HG03103 (cell line): Measurements from ENCODE around the gene VGLL4.

Source experiments
- ATAC-seq: cut with Tn5 transposase; IDR thresholded peaks from one replicate; pipeline ENCODE4 v1.9.1; 2021; ENCODE audit warnings: low read depth; ENCODE audit not compliant: unreplicated experiment

VGLL4 gene

DNA sequence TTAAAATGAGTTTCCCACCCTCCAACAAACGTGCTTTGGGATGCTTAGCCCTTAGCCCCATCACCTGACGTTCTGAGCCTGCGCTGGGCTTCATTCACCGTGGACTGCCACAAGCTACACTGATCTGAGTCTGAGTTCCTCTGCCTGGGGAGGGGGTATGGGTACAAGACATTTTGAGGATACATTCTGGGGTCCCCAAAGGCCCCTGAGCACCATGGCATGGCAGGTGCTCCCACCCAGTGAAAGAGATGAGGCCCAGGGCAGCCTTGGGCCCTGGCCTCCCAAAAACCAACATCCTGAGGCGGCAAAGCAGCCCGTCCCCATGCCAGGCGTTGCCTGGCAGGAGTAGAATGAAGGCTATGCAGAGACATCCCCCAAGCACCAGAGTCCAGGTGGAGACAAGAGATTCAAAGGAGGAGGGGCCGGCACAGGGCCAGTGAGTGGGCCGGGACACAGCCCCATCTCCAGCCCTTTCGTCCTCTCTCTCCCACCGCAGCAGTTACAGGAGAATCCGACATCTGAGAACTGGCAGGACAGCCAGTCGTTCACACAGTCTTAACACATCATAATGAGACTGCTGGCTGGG lies 74.5 kb downstream of the VGLL4 start:
- ATAC-seq: no peak

DNA sequence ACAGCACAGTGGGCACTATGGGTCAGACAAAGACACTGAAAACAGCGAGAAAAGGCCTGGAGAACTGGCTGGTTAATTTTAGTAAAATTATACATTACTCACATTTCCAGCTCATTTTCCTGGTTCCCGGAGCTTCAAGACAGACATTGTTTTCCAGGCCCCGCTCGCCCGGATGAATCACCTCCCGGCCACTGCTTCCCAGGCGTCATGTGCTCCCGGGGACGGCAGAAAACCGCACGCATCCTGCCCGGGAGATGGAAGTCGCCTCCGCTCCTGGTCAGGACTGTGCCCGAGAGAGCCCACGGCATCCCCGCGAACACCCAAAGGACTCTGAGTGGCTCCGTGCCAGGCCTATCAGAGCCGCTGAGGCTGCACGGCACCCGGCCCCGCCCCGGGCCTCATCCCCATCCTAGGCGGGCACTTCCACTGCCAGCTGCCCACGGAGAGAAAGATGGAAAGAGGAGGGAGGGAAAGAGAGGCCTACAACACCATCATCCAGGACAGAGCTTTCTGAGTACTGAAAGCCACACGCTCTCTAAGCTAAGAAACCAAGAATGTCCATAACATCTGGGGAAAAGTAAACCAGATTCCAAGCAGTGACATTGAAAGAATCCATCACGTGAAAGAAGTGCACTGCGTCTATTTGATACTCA lies 75.1 kb downstream of the VGLL4 start:
- ATAC-seq: no peak

DNA sequence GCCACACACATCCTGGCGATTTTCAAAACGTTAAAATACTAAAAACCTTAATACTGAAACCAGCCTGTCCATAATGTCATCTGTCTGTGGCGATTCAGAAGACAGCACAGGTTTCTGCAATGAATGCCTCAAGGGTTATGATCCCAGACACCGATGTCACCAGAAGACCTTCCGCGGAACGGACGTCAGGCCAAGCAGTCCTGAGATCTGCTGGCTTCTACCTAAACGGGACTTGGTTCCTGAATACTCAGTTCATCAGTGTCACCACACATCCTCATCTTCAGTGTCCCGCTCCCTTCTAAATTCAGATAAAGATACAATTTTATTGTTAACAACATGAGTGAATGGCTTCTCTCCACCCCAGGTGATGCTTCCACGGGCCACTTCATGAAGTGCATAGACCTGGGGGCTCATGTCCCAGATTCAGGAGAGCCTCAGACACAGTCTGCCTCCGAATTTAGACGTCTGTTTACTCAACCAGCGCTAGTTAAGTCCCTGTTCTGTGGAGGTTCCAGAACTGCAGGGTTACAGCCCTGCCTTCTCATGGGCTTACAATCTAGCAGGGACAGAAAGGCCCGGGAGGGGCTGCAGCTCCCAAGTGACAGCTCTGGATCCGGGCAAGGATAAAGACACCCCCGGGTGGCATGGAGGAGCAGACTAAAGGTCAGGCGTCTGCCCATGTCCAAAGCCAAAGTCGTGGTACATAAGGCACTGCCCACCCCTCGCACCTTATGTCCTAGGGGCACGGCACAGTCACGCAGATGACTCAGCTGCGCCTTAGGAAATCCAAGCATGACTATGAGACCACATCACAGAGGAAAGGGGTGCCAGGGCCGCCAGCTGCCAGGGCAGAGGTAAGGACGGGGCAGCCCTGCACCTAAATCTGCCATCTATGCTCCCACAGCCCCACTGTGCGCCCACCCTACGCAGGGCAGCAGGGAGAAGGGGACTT lies 75.9 kb downstream of the VGLL4 start:
- ATAC-seq: no peak

DNA sequence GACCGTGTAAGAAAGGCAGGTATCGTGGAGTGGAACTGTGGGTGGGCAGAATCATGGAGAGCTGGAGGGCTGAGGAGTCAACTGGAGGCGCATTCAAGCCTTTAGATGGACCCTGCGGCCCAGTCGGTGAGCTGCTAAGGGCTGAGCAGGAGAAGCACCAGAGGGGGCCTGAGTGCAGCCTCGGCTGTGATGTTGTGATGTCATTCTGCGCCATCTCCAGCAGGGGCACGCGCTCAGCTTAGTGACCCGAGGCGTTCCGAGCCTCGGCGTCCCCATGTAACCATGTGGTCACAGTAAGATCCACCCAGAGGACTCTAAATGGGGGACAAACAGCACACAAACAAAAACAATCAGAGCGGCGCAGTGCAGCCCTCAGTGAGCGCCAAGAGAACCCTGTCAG lies 76.8 kb downstream of the VGLL4 start:
- ATAC-seq: no peak

DNA sequence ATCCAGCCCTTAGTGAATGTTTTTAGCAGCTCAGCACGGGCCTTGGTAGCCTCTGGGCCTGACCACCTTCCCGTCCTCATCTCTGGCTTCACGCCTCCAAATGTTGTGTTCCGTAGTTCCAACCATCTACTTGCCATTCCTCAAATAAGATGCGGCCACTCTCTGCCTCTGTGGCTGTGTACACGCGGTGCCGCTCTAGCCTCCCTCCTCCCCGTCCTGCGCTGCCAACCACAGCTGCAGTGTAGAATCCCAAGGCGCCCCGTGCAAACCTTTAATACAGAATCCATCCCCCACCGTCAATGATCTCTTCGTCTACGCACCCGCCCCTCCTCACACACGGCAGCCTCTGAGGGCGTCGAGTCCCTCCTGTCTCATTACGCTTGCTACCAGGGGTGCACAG lies 77.2 kb downstream of the VGLL4 start:
- ATAC-seq: no peak

DNA sequence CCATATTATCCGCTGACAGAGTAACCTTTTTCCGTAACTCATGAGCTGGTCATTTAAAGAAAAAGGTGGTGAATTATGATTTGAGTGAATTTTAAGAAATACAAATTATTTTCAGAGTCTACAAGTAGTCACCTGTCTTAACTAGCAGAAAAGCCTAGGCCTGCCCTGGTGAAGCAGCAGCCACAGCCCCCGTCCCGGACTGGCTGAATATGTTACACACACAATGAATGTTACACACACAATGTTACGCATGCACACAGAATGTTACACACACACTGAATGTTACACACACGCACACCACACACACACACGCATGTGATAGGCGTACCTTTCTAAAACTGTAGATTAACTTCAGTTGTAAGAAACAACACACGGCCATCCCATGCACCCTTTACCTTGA lies 77.8 kb downstream of the VGLL4 start:
- ATAC-seq: no peak

DNA sequence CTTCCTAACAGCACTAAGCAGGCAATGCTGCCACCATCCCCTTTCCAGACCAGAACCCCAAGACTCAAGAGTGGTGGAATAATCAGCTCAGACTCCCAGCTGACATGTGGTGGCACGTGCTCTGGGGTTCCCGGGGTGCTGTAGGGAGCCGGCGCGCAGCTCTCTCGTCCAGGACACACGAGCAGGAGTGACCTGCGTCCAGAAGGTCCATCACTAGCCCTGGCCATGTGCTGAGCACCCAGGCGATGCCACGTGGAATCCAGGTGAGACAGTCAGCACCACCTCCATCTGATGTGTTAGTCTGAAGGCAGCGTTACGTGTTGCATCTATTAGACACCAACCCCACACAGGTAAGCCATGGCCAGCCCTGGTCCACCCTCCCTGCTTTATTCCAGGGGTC lies 78.2 kb downstream of the VGLL4 start:
- no peak for ATAC-seq

DNA sequence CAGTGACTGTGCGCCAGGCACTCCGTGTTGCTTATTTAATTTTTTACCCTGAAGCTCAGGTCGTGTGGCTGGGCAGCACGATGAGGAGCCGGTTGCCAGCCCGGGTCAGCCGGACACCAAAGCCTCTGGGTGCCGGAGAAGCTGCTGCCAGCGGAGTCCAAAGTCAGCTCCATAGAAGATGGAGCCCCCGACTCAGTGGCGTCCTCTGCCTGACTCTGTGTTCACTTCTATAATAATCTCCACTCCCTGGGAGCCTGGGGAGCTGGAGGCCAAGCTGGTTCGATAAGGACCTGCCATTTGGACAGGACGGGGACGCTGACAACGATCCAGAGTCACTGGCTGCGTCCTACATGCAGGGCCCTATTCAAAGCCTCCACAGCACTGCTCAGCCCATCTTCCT lies 78.6 kb downstream of the VGLL4 start:
- ATAC-seq: no peak

DNA sequence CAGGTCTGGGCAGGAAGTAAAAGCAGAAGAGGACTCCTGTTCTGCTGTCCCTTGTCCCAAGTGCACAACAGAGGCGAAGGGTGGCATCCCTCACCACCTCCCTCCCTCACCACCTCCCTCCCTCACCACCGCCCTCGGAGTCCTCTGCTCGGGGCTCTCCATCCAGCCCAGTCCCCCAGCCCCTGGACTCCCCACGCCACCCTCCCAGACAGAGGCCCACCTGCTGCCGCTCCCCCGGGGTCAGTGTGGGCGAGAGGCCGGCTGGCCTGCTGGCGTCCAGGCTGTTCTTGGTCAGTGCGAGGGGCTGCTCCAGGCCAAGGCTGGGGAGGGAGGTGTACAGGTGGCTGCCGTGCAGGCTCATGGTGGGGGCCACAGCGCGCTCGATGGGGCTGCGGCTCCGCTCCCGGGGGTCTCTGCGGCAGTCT lies 79.1 kb downstream of the VGLL4 start:
- no peak for ATAC-seq

DNA sequence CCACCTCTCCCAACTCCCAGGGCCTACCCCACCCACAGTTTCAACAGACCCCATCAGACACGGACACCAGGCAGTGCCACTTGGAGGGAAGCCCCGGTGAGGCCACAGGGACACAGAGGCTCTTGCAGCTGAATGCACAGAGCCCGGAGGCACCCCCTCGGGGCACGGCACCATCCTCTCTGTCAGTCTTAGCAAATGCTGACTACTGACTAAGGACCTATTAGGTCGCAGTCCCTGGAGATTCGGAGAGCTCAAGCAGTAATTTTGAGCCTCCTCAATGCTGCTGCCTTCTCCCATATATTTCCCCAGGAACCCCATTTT lies 79.9 kb downstream of the VGLL4 start:
- no peak for ATAC-seq

DNA sequence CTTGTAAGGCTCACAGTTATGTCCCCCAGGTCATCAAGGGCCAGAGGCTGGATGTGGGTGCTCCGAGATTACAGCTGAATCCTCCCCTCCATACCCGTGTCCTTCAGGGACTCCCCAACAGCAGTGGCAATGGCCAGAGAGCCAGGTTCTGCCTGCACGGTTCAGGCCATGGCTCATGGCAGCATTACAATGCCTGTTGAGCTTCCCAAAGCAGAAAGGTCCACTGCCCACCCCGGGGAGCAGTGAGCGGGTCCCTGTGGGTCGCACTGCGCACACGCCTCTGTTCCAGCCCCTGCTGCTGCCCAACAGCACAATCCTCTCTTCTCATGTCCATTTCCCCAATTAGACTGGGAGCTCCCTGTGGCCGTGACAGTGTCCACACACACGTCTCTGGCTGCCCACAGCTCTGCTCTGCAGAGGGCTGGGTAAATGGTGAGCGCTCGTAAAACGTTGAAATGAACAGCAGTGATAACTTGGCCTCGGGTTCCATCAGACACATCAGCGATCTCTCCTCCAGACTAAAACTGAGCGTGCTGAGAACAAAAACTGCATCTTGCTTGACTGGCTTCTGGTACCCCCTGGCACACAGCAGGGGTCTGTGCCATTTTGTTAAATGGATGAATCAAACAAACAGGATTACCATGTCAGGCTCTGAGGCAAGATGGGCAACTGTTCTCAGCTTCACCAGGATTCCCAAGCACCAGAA lies 80.4 kb downstream of the VGLL4 start:
- ATAC-seq: no peak

DNA sequence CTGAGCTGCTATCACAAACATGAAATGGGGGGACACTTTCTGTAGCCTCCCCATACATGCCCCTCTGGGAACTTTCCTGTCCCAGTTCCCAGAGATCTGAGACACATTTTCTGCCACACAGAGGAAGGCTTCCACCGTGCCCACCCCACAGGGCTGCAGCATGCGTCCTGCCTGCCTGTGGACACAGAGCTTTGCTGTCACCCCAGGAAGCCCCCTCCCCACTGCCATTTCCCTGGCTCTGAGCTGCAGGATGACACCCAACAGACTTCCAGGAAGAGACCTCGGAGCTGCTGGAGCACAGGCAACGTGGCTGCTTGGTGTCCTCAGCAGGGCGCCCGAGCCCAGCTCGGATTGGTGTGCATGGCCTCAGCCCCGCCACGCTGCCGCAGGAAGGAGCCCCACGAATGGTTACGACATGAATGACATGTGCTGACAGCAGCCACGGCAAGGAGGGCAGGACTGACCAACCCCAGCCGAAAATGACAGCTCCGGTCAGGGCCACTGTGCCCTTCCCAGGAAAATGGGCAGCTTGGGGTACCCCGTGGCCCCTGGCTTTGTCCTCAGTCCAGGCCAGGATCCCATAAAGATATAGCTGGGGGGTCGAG lies 81.3 kb downstream of the VGLL4 start:
- ATAC-seq: no peak

DNA sequence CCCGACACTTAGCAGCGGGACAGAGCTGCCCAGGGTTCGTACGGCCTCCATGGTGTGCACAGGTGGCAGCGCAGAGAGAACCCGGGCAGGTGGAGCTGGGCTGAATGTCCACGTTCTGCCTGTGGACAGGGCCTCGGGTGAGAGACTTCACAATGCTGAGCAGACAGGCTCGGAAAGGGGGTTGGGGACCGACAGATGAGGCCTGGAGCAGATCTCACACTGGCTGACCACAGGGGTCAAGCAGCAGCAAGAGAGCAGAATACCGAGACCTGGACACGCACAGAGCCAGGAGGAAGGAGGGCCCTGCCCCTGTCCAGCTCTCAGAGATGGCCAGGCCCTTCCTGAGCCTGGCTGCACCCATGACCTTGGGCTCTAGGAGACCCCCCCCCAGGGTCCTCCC lies 83.0 kb downstream of the VGLL4 start:
- ATAC-seq: no peak

DNA sequence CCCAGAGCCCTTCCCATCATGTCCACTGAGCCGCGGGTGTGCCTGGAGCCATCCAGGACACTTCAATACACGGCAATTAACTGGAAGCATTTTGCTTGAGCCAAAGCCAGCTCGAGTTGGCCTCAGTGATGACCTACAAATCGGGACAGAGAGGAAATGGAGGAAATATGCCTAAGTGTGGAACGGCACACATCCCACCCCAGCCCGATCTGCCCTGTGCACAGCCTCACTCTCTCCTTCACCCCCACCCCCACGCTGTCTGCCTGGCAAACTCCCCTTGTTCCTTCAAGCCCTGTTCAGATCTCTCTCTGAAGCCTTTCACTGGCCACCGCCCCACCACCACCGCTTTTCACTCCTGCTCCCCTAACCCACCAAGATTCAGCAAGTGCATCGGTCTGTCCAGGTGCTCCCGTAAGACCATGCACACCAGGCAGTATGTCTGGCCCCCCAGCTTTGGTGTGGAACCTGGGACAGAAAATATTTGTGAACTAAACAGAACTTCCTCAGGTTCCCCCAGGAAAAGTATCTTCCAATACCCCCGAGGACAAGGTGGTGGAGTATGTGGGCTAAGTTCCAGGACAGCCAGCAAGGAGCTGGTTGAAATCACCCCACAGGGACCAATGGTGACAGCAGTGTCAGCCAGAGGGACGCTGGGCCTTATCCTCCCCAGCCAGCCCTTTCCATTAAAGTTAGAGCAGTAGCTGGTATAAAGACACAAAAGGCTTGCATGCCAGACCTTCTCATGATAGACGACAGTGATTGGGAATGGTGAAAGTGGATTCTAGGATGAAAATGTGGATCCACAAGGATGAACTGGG lies 83.7 kb downstream of the VGLL4 start:
- ATAC-seq: no peak

DNA sequence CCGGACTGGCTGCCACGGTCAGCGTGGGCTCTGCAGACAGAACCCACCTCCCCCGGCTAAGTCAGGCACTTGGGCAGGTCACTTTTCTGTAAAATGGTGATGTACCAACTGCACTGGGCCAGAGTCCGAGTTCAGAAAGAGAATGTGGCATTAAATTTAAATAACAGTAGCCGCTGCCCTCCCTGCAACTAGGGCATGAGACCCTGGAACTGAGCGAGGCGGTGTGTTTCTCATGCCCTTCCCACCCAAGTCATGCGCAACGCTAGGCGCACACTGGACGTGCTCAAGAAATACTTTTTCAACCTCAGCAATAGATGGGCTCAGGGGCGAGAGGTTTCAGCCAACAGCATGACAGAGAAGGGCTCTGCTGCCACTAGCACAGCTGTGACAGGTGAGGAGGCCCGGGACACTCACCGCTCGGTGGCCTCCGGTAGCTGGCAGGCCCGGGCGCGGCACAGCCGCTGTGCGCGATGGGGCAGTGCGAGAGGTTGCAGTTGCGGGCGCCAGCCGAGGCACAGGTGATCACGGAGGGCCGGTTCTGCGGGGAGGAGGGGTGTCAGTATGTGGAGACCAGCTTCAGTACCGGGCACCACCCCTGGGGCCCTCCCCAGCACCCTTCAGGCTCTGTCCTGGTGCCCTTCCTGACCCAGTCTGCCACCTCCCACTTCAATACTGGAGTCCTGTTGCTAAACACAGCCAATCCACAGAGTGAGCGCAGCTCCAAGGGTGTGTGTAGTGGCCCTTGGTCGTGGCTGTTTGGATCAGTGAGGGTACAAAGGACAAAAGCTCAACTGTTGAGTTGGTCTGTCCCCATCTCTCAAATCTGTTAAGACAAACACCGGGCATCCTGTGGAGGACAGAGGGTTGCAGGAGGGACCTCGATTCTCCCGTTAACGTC lies 84.5 kb downstream of the VGLL4 start:
- no peak for ATAC-seq

DNA sequence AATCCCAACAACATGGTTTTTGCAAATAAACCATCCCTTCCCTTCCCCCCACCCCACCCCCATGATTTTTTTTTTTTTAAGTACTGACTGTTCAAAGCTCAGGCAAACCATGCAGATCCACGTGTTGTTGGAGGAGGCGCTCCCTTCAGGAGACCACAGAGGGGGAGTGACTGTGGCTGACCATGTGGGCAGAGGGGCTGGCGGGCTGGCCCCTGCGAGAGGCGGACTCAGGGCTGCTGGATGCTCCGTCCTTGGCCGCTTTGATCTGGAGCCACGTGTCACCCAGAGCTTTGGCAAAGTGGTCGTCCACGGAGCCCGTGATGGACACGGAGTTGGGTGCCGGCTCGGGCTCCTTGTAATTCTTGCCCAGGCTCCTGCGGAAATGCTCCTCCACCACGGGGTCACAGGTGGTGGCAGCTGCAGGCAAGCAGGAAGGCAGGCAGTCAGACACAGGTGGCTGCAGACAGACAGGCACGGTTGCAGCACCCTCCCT lies 85.3 kb downstream of the VGLL4 start:
- ATAC-seq: no peak

DNA sequence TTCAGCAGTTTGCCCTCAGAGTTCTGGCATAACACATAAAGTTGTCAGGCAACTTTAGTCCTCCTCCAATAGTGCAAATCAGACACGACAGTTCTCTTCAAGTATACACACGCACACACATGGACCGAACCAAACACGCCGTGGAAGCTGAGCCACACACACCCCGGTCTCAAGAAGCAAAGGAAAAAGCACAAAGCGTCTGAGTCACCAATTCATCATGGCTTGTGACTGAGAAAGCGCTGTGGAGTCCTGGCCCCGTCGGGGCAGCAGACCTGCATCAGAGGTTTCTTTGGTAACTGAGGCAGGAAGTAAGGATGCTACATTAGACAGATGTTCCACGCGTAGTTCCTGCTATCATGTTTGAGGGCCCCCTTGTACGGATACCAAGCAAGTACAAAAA lies 85.7 kb downstream of the VGLL4 start:
- no peak for ATAC-seq

DNA sequence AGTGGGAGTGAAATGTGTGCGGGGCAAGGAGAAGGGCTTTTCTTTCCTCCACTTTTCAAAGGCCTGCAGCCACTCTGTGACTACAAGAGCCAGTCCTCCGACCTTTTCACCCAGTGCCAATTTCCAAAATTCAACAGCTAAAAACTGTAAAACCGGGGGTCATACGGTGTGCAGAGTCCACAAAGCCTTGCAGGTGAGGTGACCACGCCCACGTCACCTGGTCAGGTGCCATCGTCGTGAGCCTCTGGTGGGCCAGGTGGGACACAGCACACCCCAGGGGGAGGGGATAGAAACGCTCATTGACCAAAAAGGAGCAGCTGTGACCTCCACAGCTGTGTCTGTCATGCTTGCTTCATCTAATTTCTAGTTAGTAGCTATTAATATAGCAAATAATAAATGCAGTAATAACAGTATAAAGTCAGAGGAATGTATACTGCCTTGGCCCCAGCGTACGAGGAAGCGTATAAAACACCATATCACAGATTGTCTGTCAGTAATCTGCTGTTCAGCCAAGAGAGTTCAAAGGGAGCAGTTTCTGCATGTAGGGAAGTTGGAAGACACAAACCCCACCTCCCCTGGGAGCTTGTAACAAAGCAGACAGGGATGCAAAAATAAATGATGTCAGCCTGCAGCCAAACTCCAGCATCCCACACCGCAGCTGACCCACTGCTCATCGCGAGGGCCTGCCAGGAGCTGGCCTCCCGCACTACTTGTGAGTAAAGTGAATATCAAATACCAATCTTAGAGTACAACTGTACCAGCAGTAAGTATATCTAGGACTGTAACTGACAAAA lies 86.7 kb downstream of the VGLL4 start:
- no peak for ATAC-seq
